RCC 7860 (cell line): Measurements from ENCODE around the gene IKZF4.
"Not testable (repeated sequence)": the region's sequence is repeated elsewhere in the genome, so short reads cannot be mapped to it uniquely, and the experiment has no call there.

Experiments
- DNase-seq: peaks from one replicate; pipeline ENCODE4 v3.0.0-alpha.2; 2015; ENCODE audit warnings: low spot score
- FAIRE-seq: peaks from 2 replicates; lab custom pipeline; 2012; peaks lifted over from hg19 to GRCh38; lab: Jason Lieb, UNC

IKZF4 gene

DNA sequence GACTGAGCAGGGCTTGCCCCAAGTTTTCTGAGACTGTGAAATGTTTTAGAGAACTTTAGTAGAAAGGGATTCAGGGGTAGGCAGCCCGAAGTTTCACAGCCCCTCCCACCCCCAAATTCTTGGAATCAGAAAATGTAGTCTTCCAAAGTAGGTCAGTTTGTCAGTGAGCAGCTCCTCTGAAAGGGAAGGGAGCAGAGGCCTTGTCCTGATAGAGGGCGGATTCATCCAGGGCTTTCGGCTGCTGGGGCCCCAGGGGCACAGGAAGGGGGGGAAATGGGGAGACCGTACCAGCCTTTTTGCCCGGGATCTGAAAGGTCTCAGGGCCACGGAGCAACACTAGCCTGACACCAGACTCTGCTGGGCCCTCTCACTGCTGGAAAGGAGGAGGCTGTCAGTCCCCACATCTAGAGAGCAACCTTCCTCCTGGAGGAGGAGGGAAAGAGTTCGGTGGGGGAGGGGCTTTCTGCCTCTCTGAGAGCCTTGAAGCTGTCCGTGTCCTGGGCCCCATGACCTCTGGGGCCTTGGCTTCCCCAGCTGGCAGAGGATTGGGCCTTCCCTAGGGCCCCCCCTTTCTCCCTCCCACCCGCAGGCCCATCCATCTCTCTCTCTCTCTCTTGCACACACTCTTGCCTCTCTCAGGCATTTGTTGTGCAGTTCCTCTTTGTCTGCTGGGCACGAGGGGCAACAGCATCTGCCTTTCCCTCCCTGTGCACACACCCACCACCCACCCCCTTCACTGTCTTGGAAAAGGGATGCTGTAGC lies at the start of gene IKZF4:
IKZF4 (plus strand) TSS at position 621 of the 762 bp plus-strand sequence. CDS start 451 bp downstream, outside the sequence.
- no peak for DNase-seq
- FAIRE-seq: no peak

DNA sequence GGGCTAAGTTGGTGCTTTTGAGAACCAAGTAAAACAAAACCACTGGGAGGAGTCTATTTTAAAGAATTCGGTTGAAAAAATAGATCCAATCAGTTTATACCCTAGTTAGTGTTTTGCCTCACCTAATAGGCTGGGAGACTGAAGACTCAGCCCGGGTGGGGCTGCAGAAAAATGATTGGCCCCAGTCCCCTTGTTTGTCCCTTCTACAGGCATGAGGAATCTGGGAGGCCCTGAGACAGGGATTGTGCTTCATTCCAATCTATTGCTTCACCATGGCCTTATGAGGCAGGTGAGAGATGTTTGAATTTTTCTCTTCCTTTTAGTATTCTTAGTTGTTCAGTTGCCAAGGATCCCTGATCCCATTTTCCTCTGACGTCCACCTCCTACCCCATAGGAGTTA lies 48.8 kb upstream of the IKZF4 start:
- FAIRE-seq (no peak), DNase-seq (no peak)

DNA sequence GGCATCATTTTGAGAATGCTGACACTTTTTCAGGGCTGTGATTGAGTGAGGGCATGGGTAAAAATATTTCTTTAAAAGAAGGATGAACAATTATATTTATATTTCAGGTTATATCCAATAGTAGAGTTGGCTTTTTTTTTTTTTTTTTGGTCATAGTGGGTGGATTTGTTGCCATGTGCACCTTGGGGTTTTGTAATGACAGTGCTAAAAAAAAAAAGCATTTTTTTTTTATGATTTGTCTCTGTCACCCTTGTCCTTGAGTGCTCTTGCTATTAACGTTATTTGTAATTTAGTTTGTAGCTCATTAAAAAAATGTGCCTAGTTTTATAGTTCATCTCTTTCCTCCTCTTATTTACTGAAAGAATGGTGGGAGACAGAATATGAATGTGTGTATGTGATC lies 48.4 kb upstream of the IKZF4 start:
- DNase-seq: no peak
- FAIRE-seq: no peak

DNA sequence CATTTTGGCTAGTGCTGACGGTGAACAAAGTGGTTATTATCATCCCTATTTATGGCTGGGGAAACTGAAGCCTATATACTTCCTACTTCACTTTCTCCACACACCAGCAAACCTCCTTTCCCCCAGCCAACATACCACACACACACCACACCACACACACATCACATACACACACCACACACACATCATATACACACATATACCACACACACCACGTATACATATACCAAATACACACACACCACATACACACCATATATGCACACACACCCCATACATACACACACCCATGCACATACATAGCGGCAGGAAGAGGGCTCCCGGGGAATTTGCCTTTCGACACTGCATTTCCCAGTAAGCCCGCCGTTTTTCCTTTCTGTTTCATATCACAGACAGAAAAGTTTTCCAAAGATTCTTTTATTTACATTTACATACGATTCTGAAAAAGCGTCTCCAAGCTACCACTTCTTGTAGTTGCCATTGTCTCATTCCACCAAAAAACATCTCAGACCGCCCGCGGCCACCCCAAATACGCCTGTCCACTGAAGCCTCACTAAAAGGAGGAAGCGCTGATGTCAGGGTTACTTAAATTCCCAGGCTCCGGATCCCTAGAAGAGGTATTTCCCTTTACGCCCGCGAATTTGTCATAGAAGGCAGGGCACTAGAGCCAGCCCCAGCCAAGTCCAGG lies 47.8 kb upstream of the IKZF4 start:
- no peak for DNase-seq
- no peak for FAIRE-seq

DNA sequence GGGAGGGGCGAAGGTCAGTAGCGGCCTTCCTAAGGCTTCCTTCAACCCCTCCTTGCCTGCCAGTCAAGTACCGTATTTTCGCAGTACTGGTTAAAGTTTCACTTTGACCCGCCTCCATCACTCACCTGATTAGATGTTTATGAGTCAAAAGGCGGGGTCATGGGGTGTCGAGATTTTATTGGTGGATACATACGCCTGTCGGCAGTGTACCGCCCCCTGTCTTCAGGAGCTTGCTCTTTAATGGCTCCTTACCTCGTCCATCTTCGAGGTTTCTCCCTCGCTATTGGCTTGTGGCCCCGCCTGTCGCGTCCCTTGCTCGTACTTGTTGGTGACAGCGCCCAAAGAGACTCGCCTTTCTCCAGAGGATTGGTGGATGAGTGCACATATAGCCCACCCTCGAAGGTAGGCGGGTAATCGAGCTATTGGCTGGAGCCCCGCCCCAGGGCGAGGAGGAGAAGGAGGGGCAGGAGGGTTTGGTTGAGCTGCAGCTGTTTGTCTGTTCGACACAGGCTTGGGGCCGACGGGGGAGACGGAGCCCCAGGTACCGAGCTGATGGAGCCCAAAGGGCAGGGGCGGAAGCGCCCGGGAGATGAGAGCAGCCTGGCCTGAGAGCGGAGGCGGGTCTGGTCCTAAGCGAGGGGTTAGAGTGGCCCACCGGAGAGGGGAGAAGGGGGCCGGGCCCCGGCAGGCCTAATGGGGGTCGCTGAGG lies 47.1 kb upstream of the IKZF4 start, which contains the start of gene RAB5B:
RAB5B (plus strand) TSS at position 480 of the 709 bp plus-strand sequence. CDS start 12,883 bp downstream, outside the sequence.
- peak; percentile 100 for DNase-seq
- peak; percentile 96 for FAIRE-seq

DNA sequence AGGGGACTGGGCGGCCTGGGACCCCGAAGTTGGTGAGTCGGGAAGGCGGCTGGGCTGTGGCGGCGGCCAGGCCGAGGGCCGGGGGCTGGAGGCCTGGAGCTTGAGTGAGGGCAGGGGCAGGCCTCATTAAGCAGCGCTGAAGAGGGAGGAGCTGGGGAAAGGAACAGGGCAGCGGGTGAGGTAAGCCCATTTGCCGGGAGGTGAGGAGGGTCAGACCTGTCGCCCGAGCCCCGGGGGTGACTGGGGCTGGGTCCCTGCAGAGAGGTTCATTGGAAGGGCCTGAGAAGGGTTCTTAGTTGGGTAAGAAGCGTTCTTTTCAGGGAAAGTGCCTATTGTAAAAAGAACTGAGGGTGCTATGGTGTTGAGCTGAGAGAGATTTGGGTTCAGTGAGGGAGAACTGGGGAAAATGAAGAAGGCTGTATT lies 46.5 kb upstream of the IKZF4 start:
- DNase-seq: no peak
- no peak for FAIRE-seq

DNA sequence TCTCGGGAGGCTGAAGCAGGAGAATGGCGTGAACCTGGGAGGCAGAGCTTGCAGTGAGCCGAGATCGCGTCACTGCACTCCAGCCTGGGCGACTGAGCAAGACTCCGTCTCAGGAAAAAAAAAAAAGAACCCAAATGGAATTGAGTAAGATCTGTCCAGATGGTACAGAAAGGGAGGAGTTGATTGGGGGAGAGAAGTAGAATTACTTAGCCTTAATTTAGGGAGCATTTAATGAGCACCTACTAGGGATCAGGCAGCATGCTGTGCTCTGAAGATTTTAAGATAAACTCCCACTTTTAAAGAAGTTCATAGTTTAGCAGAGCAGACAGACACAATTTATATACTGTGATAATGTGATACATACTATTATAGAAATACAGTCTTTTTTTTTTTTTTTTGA lies 42.5 kb upstream of the IKZF4 start:
- FAIRE-seq (no peak), DNase-seq (no peak)

DNA sequence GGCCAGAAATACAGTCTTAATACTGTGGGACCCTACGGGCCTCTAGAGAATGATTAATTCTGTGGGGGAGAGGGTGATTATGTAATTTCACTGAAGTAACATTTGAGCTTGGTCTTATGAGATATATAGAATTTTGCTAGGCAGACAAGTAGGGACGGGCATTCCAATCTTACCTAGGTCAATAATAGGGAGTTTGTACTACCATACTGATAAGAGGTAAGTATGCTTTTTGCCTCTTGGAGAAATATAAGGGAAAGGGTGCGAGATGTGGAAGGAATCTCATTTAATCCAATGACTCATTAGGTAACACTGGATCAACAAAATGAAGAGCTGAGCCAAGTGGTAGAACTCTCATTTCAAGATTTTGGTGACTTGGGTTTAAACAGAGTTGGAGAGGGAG lies 41.8 kb upstream of the IKZF4 start:
- FAIRE-seq (no peak), DNase-seq (no peak)

GRCh38 chr12:55981882-55982281 lies 39.0 kb upstream of the IKZF4 start:
- not testable (repeated sequence) for FAIRE-seq, DNase-seq

- FAIRE-seq: peak; percentile 57
- peak; percentile 61 for DNase-seq
These were observed 38.4 kb upstream of the IKZF4 start for GRCh38 chr12:55982319-55982936.

DNA sequence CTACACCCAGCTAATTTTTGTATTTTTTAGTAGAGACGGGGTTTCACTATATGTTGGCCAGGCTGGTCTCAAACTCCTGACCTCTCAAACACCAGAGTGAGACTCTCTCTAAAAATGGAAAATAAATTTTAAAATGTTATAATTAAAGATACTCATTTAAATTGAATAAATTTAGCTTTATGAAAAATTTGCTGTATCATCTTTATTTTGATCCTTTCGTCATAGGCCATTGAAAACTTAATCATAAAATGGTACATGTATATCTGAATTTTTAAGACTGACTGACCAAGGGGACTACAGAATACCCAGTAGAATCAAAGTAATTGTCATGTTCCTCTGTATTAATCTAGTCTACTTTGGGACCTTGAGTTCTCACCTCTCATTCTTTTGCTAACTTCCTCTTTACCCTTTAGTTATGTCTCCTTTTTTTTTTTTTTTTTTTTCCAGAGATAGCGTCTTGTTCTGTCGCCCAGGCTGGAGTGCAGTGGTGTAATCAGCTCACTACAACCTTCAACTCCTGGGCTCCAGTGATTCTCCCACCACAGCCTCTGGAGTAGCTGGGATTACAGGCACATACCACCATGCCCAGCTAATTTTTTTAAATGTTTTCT lies 37.5 kb upstream of the IKZF4 start:
- DNase-seq: no peak
- FAIRE-seq: no peak

DNA sequence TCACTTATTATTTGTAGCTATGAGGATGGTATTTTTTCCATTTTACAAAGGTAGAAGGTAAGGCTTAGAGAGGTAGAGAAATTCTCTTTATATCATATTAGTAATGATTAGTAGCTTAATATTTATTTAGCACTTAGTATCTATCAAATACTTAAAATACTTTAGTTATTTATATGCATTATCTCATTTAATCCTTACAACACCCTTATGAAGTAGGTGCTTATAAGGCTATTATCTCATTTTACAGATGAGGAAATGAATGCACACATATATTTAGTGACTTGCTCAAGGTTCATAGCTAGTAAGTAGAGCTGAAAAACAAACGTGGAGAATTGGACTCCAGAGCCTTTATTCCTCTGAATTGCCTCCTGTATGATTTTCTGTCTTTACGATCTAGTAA lies 36.0 kb upstream of the IKZF4 start:
- no peak for FAIRE-seq
- DNase-seq: no peak

GRCh38 chr12:55985341-55985740 lies 35.5 kb upstream of the IKZF4 start:
- DNase-seq (no peak), FAIRE-seq (no peak)

DNA sequence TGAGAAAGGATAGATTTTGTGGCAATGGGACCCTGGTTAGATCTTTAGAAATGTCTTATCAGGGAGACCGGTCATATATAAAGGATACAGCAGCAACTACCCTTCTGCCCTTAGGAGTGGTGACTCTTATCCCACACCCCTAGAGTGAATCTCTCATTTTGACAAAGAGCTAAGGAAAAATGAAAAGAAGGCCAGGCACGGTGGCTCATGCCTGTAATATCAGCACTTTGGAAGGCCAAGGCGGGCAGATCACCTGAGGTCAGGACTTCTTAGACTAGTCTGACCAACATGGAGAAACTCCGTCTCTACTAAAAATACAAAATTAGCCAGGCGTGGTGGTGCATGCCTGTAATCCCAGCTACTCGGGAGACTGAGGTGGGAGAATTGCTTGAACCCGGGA lies 34.9 kb upstream of the IKZF4 start:
- DNase-seq, FAIRE-seq: not testable (repeated sequence)

DNA sequence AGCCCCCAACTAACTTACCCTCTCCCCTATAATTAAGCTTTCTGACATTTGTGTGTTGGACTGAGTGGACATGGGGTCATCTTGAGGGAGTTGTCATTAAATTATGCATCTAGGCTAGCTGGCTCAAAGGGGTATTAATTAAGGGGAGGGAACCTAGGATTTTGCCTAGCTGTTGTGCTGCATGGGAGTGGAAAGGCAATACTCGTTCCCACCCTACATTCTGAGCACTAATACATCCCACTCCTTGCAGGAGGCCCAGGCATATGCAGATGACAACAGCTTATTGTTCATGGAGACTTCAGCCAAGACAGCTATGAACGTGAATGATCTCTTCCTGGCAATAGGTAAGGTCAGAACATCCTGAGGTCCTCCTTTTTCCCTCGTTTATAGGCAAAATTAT lies 29.7 kb upstream of the IKZF4 start:
- DNase-seq: no peak
- FAIRE-seq: no peak

- DNase-seq (no peak), FAIRE-seq (no peak)
These were observed 27.5 kb upstream of the IKZF4 start for GRCh38 chr12:55993230-55993853.

DNA sequence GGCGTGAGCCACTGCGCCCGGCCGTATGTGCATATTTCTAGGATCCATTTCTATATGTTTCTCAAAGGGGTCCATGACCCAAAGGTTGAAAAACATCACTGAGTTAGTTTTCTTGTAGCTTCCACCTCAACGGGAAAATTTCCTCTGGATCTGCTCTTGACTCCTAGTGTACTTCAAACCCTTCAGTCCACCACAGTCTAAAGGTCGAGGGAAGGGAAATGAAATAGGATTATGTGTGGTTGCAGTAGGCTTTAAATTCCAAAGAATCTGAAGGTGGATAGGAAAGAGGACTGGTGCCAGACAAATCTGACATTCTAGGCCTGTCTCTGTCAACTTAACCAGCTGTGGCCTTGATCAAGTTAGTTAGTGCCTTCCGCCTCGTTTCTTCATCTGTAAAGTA lies 25.5 kb upstream of the IKZF4 start:
- DNase-seq (no peak), FAIRE-seq (no peak)

DNA sequence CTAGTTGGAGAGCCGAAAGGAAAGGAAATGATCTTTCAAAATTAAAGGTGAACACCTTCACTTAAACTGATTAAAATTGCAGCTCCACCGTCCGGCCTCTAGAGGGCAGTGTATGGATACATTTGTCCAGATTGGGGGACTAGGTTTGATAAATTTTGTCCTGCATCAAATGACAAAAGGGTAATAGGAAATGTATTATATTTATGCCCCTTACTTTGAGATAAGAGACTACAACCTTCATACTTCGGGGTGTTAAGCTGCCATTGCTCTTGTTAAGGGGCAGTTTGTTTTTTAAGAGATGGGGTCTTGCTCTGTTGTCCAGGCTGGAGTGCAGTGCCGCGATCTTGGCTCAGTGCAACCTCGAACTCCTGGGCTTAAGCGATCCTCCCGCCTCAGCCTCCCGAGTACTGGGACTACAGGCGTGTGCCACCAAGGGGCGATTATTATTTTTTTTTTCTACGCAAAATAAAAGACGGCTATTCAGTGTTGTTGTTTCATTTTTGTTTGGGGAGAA lies 24.6 kb upstream of the IKZF4 start:
- FAIRE-seq: peak; percentile 72
- peak; percentile 55 for DNase-seq

DNA sequence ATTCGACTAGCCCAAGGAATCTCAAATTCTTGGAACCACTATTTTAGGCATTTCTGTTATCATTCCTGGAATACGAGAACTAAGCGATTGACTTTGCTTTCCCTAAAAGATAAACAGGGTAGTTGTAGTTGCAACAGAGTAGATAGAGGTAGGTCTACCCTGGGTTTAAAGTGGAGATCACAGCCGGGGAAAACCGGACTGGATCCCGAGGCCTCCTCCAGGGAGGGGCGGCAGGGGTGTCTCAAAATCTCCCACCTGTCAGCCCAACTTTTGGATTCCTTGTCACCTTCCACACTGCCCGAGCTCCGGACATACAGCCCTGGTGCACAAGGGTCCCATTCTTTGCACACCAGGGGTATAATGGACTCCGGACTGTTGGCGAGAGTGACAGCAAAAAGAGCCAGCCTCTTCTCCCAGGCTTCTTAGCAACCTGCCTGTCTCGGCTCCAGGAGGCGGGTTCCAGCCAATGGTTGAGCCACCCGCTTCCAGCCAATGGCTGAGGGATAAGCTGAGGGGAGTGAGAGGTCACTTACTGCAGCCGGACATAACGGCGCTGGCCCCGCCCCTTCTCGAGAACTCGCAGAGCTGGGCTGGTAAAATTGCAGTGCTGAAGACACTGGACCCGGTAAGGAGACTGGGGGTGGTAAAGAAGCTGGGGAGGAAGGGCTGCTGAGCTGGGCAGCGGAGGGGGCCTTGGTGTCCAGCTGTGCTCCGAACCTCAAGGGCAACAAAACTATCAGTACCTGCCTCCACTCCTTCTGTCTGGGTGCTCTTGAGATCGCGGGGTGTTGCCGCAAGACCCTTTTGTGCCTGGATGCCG lies 23.9 kb upstream of the IKZF4 start, which contains the start of gene SUOX:
SUOX (plus strand) TSS at position 562 of the 820 bp plus-strand sequence. CDS start 4,946 bp downstream, outside the sequence.
- peak; percentile 89 for FAIRE-seq
- DNase-seq: peak; percentile 87
